ENCODE measurements around the gene EXT2. TPM values are rescaled to one million over a fixed set of nuclear protein-coding genes. Genes with fewer than 3 reads are reported as not detected.

Gene EXT2
- total RNA-seq, 1 experiment from 2014 or later: 82.3 TPM

GRCh38 chr11:44165432-44165831 lies 70.0 kb downstream of the EXT2 start:
- no peak for DNase-seq (ENCODE audit: low read depth)

GRCh38 chr11:44167046-44167445 lies 71.6 kb downstream of the EXT2 start:
- DNase-seq (ENCODE audit: low read depth): no peak

- DNase-seq (ENCODE audit: low read depth): peak; percentile 18
Observed at GRCh38 chr11:44171518-44171917, 76.0 kb downstream of the EXT2 start.

- DNase-seq (ENCODE audit: low read depth): no peak
Observed at GRCh38 chr11:44172966-44173365, 77.5 kb downstream of the EXT2 start.

GRCh38 chr11:44174842-44175241 lies 79.4 kb downstream of the EXT2 start:
- DNase-seq (ENCODE audit: low read depth): no peak

GRCh38 chr11:44176546-44177213 lies 81.2 kb downstream of the EXT2 start:
- DNase-seq (ENCODE audit: low read depth): no peak

- peak; percentile 46 for DNase-seq (ENCODE audit: low read depth)
Observed at GRCh38 chr11:44177905-44178304, 82.4 kb downstream of the EXT2 start.

- DNase-seq (ENCODE audit: low read depth): peak; percentile 49
Observed at GRCh38 chr11:44178381-44178780, 82.9 kb downstream of the EXT2 start.

GRCh38 chr11:44179173-44179572 lies 83.7 kb downstream of the EXT2 start:
- no peak for DNase-seq (ENCODE audit: low read depth)

GRCh38 chr11:44180107-44180506 lies 84.6 kb downstream of the EXT2 start:
- DNase-seq (ENCODE audit: low read depth): no peak

GRCh38 chr11:44185522-44185921 lies 90.0 kb downstream of the EXT2 start:
- DNase-seq (ENCODE audit: low read depth): no peak

GRCh38 chr11:44186321-44186930 lies 90.9 kb downstream of the EXT2 start:
- DNase-seq (ENCODE audit: low read depth): no peak

- DNase-seq (ENCODE audit: low read depth): no peak
Observed at GRCh38 chr11:44188643-44189042, 93.2 kb downstream of the EXT2 start.

- DNase-seq (ENCODE audit: low read depth): no peak
Observed at GRCh38 chr11:44189986-44190882, 94.8 kb downstream of the EXT2 start.

GRCh38 chr11:44190883-44191230 lies 95.4 kb downstream of the EXT2 start:
- no peak for DNase-seq (ENCODE audit: low read depth)

- DNase-seq (ENCODE audit: low read depth): no peak
Observed at GRCh38 chr11:44191322-44192016, 96.0 kb downstream of the EXT2 start.

GRCh38 chr11:44192017-44192385 lies 96.5 kb downstream of the EXT2 start:
- DNase-seq (ENCODE audit: low read depth): no peak

GRCh38 chr11:44192462-44193100 lies 97.1 kb downstream of the EXT2 start:
- DNase-seq (ENCODE audit: low read depth): no peak

GRCh38 chr11:44193856-44194255 lies 98.4 kb downstream of the EXT2 start:
- DNase-seq (ENCODE audit: low read depth): no peak

GRCh38 chr11:44198146-44198724 lies 102.8 kb downstream of the EXT2 start:
- no peak for DNase-seq (ENCODE audit: low read depth)

GRCh38 chr11:44199298-44199697 lies 103.8 kb downstream of the EXT2 start:
- no peak for DNase-seq (ENCODE audit: low read depth)

Measured in LHCN-M2 (cell line).